Measurements from ENCODE around the gene BMPR1A.

DNA sequence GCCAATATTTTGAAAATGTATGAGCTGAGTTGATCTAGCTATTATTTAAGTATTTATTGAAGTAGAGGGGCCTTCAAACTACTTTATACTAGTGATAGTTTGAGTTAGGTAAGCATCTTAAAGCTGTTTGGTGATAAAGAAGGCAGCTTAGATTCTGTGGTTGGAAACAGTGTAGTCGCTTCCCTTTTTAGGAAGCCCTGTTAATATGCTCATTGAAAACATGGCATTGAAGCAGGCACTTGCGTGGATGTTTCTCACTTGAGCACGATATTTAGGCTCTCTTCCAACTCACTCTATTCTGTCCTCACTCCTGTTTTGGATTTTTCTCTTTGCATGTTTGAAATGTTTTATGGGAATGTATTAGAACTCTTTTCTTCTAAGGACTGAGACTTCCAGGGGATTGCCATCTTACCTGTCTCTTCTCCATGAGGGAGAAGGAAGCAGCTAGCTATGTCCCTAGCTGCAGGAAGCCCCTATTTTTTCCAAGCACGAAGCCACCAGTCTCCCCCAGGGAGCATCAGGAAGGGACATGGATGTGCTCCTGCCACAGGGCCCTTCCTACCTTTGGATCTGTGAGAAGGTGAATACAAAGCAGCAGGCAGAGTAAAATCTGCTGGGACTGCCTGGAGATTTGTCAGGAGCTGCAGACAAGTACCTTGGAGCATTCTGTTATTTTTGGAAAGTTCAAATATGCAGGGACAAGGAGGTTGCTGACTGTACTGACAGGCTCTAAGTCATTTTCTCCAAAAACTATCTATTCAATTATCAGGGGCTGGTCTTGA, 22.0 kb upstream of the BMPR1A start:
- TF ChIP-seq CTCF (IDR thresholded peaks at IDR 0.05) (no peak), POLR2AphosphoS5 (IDR thresholded peaks at IDR 0.05) (no peak), EP300 (IDR thresholded peaks at IDR 0.05) (no peak)
